NCI-H2196 treated with DMSO at 0.1 percent for 48 hours (cell line): ENCODE measurements around the gene WASF2.
A peak's percentile ranks its signal among the peaks of the same experiment; 100 is the strongest.

Source experiments
- DNase-seq: peaks from one replicate; lab custom pipeline; 2025; ENCODE audit not compliant: unreplicated experiment; lab: John Stamatoyannopoulos, UW

Gene WASF2

GRCh38 chr1:27522432-27523336, 32.7 kb upstream of the WASF2 start:
- DNase-seq = no peak

GRCh38 chr1:27521861-27522431, 32.0 kb upstream of the WASF2 start:
- DNase-seq = no peak

- no peak for DNase-seq
Measured at GRCh38 chr1:27521336-27521831, 31.4 kb upstream of the WASF2 start.

- DNase-seq = no peak
Measured at GRCh38 chr1:27520651-27521050, 30.7 kb upstream of the WASF2 start.

GRCh38 chr1:27519331-27520258, 29.6 kb upstream of the WASF2 start:
- DNase-seq = peak; percentile 76

GRCh38 chr1:27518808-27519207, 28.8 kb upstream of the WASF2 start:
- no peak for DNase-seq

GRCh38 chr1:27517907-27518718, 28.1 kb upstream of the WASF2 start:
- no peak for DNase-seq

GRCh38 chr1:27517301-27517700, 27.3 kb upstream of the WASF2 start:
- no peak for DNase-seq

- DNase-seq = no peak
Measured at GRCh38 chr1:27515626-27516025, 25.7 kb upstream of the WASF2 start.

GRCh38 chr1:27513958-27514357, 24.0 kb upstream of the WASF2 start:
- DNase-seq = no peak

GRCh38 chr1:27513528-27513927, 23.6 kb upstream of the WASF2 start:
- no peak for DNase-seq

- no peak for DNase-seq
Measured at GRCh38 chr1:27509127-27510080, 19.4 kb upstream of the WASF2 start.

- DNase-seq = no peak
Measured at GRCh38 chr1:27507960-27508665, 18.1 kb upstream of the WASF2 start.

- no peak for DNase-seq
Measured at GRCh38 chr1:27506703-27507102, 16.7 kb upstream of the WASF2 start.

- no peak for DNase-seq
Measured at GRCh38 chr1:27505420-27505680, 15.4 kb upstream of the WASF2 start.

GRCh38 chr1:27504588-27505419, 14.8 kb upstream of the WASF2 start:
- no peak for DNase-seq

- no peak for DNase-seq
Measured at GRCh38 chr1:27503844-27504587, 14.0 kb upstream of the WASF2 start.
